ENCODE results near the gene BMPR1A.

DNA sequence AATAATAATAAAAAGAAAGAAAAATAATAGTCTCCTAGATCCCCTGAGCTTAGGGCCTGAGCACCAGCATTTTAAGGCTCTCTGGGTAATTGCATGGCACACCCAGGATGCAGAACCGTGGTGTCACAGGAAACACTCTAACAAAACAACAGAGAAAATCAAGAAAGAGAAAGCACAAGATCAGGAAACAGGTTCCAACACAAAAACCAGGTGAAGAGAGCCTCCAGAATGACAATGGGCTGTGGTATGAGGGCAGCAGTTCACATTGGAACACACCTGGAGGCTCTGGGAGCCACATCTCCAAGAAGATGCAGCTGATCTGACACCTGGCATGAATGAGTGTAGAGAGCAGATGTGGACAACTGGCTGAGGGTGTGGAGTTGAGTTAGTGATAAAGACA, 193.9 kb downstream of the BMPR1A start:
- no peak for TF ChIP-seq POLR2A (IDR thresholded peaks at IDR 0.05; ENCODE audit: low read length)
- no peak for TF ChIP-seq GATA1 (IDR thresholded peaks at IDR 0.05; ENCODE audit: low read depth, low read length)
